ENCODE data around the gene GALNT7. TPM values are rescaled to one million over a fixed set of nuclear protein-coding genes. Genes with fewer than 3 reads are reported as not detected.

The GALNT7 gene
- total and polyA plus RNA-seq, 4 donors, result 9.3 to 32.7 (median 14.3) TPM

DNA sequence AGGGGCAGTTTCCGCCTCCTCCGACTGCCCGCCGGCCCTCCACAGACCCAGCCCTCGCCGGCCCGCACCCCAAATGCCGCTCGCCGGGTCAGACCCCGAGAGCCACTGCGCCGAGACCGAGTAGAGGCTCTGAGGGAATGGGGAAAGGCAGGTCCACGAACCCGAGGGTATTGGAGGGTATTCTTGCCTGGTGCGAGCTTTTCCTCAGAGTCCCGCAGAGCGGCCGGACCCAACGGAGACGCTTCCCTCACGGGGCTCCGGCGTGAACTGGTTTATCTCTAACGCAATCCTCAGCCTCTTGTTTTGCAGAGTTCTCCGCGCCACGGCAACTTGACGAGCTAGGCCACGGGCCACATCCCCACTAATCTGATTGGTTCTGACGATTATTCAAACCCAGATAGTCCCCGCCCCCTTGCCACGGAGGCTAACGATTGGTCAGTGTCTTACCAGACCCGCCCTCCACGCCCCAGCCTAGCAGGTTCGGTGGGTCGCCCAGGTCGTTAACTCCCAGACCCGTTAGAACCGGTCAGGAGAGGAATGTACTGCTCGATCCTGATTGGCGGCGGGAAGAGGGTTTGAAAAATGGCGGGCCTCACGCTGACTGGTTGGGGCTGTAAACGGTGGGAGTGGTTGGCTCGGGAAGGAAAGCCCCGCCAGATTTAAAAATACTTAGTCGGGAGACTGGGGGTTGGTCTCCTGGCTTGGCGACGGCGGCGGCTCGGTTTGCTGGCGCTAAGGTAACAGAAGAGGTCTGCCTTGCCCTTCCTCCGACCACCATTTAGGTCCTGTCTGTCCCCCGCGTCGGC is 165.7 kb downstream of the GALNT7 start, which contains the start of gene HMGB2:
HMGB2 (minus strand) TSS at position 274 of the 806 bp plus-strand sequence. CDS start 709 bp downstream, outside the sequence.
- H3K4me1 ChIP-seq (ENCODE audit: control insufficient read depth in 5 of 5, insufficient read depth in 5 of 5, low read length in 5 of 5), result peaks cover 0 to 31% (median 7%) of the 10 kb centered on the region in 5 donors
- peak within 1 kb of the TSS; percentile 97 to 98 for H3K9ac ChIP-seq (ENCODE audit: insufficient read depth in 1 of 2, low read length in 2 of 2)
- TF ChIP-seq CTCF (IDR thresholded peaks at IDR 0.05; ENCODE audit: control extremely low read depth, extremely low read depth), result no peak
- DNase-seq, result peak; percentile 100
- no peaks in the 10 kb centered on the region for H3K27me3 ChIP-seq (ENCODE audit: control insufficient read depth in 3 of 3, insufficient read depth in 3 of 3, low read length in 2 of 3)
- peaks cover 0 to 34% (median 9%) of the 10 kb centered on the region in 4 donors for H3K36me3 ChIP-seq (ENCODE audit: control insufficient read depth in 4 of 4, insufficient read depth in 4 of 4, low read length in 4 of 4)
- peak within 1 kb of the TSS; percentile 94 for H3K27ac ChIP-seq (ENCODE audit: low read depth in 1 of 2, low read length in 1 of 2)
- no peaks in the 10 kb centered on the region for H3K9me3 ChIP-seq (ENCODE audit: control insufficient read depth in 4 of 4, insufficient read depth in 3 of 4, low read length in 3 of 4)
- peak; percentile 98 for ATAC-seq (ENCODE audit: insufficient read depth, low FRiP score)
- H3K4me3 ChIP-seq, result peak within 1 kb of the TSS; percentile 88
- WGBS, 2 donors, result 0 to 1% methylated on average over 61 of the region's 61 CpGs

- Histone ChIP-seq H3K36me3 (ENCODE audit: control insufficient read depth in 4 of 4, insufficient read depth in 4 of 4, low read length in 4 of 4) (peaks cover 0 to 26% (median 9%) of the 10 kb centered on the region in 4 donors), H3K4me1 (ENCODE audit: control insufficient read depth in 5 of 5, insufficient read depth in 5 of 5, low read length in 5 of 5) (peaks cover 0 to 31% (median 7%) of the 10 kb centered on the region in 5 donors), H3K9ac (ENCODE audit: insufficient read depth in 1 of 2, low read length in 2 of 2) (peak overlapping the region; percentile 64 to 94), H3K27me3 (ENCODE audit: control insufficient read depth in 3 of 3, insufficient read depth in 3 of 3, low read length in 2 of 3) (no peaks in the 10 kb centered on the region), H3K9me3 (ENCODE audit: control insufficient read depth in 4 of 4, insufficient read depth in 3 of 4, low read length in 3 of 4) (no peaks in the 10 kb centered on the region), H3K27ac (ENCODE audit: low read depth in 1 of 2, low read length in 1 of 2) (peak overlapping the region; percentile 38 to 55), H3K4me3 (peak overlapping the region; percentile 79)
- DNase-seq, result peak; percentile 89 to 95 (median 93)
- ATAC-seq (ENCODE audit: insufficient read depth, low FRiP score), result peak; percentile 28
- TF ChIP-seq CTCF (IDR thresholded peaks at IDR 0.05; ENCODE audit: control extremely low read depth, extremely low read depth), result no peak
- 2% methylated on average over 52 of the region's 52 CpGs for WGBS, 2 donors
Measured at GRCh38 chr4:173334891-173335752, 166.5 kb downstream of the GALNT7 start.

DNA sequence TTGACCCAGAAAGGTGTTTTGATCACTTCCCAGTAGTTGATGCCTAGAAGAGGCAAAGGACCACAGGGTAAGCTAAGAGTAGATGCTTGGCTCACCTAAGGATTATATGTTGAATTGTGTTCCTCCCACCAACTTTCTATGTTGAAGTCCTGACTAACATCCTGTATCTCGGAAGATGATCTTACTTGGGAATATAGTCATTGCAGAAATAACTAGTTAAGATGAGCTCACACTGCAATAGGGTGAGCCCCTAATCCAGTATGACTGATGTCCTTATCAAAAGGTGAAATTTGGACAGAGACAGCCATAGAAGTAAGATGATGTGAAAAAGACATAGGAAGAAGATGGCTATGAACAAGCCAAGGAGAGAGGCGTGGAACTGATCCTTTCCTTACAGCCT is 168.9 kb downstream of the GALNT7 start:
- Histone ChIP-seq H3K9ac (ENCODE audit: insufficient read depth in 1 of 2, low read length in 2 of 2) (no peak overlapping the region), H3K36me3 (ENCODE audit: control insufficient read depth in 4 of 4, insufficient read depth in 4 of 4, low read length in 4 of 4) (peaks cover 0 to 8% (median 2%) of the 10 kb centered on the region in 4 donors), H3K9me3 (ENCODE audit: control insufficient read depth in 4 of 4, insufficient read depth in 3 of 4, low read length in 3 of 4) (no peaks in the 10 kb centered on the region), H3K4me1 (ENCODE audit: control insufficient read depth in 5 of 5, insufficient read depth in 5 of 5, low read length in 5 of 5) (peaks cover 0 to 22% (median under 1%) of the 10 kb centered on the region in 5 donors), H3K27ac (ENCODE audit: low read depth in 1 of 2, low read length in 1 of 2) (no peak overlapping the region), H3K4me3 (no peak overlapping the region), H3K27me3 (ENCODE audit: control insufficient read depth in 3 of 3, insufficient read depth in 3 of 3, low read length in 2 of 3) (no peaks in the 10 kb centered on the region)
- no peak for DNase-seq
- WGBS, 2 donors, result 95 to 100% methylated on average over 2 of the region's 2 CpGs
- ATAC-seq (ENCODE audit: insufficient read depth, low FRiP score), result no peak
- no peak for TF ChIP-seq CTCF (IDR thresholded peaks at IDR 0.05; ENCODE audit: control extremely low read depth, extremely low read depth)
